ENCODE data around the gene TXLNA.

DNA sequence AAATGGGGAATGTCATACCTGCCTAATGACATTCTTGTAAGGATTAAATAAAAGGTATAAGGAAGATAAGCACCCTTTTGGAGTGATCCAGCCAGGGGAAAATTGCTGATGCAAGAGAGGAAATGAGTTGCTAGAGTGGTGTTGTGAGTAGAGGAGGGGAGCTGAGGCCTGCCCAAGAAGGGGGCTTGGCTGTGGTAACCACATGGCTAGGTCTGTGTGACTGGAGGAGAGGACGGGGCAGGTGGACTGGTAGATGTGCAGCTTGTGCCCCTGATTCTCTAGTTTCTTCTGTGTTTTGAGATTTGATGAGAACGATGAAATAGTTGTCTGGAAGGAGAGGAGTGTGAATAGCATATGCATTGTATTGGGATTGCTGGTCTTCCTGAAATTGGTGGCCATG lies 6.6 kb downstream of the TXLNA start:
- TF ChIP-seq, protein P1, sequence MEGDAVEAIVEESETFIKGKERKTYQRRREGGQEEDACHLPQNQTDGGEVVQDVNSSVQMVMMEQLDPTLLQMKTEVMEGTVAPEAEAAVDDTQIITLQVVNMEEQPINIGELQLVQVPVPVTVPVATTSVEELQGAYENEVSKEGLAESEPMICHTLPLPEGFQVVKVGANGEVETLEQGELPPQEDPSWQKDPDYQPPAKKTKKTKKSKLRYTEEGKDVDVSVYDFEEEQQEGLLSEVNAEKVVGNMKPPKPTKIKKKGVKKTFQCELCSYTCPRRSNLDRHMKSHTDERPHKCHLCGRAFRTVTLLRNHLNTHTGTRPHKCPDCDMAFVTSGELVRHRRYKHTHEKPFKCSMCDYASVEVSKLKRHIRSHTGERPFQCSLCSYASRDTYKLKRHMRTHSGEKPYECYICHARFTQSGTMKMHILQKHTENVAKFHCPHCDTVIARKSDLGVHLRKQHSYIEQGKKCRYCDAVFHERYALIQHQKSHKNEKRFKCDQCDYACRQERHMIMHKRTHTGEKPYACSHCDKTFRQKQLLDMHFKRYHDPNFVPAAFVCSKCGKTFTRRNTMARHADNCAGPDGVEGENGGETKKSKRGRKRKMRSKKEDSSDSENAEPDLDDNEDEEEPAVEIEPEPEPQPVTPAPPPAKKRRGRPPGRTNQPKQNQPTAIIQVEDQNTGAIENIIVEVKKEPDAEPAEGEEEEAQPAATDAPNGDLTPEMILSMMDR (IDR thresholded peaks at IDR 0.05): no peak
- TF ChIP-seq POLR2A (IDR thresholded peaks at IDR 0.05): no peak

All from ovary (tissue), 3 donors.